Stimulated activated CD4-positive, alpha-beta T cell treated with anti-CD3 and anti-CD28 coated beads, Interleukin-1b, Interleukin-23, amount 100 ng/mL, for 48 hours (primary cell): Measurements from ENCODE around the gene ARAP1.
A peak's percentile ranks its signal among the peaks of the same experiment; 100 is the strongest.

Source experiments
- DNase-seq: peaks from one replicate; pipeline ENCODE4 v3.0.0-alpha.2; 2020

ARAP1 gene

GRCh38 chr11:72721689-72722049 lies 30.5 kb downstream of the ARAP1 start:
- DNase-seq: peak; percentile 19

- DNase-seq: no peak
Measured at GRCh38 chr11:72721276-72721675, 30.9 kb downstream of the ARAP1 start.

- DNase-seq: no peak
Measured at GRCh38 chr11:72720784-72721183, 31.4 kb downstream of the ARAP1 start.

GRCh38 chr11:72720047-72720446 lies 32.2 kb downstream of the ARAP1 start:
- DNase-seq: no peak

GRCh38 chr11:72719551-72719950 lies 32.7 kb downstream of the ARAP1 start:
- DNase-seq: no peak

DNA sequence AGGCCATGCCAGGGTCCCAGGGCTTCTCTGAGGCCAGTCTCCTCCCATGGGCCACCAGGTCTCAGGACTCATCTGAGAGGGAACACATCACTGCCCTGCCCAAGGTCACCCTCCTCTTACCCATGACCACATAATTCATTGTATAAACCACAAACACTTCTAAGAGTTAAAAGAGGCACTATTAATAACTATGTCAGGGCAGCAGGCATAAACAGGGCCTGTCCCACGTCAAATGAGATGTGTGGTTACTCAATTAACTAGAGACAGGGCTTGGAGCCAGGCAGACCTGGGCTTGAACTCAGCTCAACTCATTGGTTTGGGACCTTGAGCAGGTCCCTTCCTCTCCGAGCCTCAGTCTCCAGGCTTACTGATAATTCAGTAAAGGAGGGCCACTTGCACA lies 33.1 kb downstream of the ARAP1 start:
- DNase-seq: no peak

- no peak for DNase-seq
Measured at GRCh38 chr11:72718101-72718501, 34.1 kb downstream of the ARAP1 start.

DNA sequence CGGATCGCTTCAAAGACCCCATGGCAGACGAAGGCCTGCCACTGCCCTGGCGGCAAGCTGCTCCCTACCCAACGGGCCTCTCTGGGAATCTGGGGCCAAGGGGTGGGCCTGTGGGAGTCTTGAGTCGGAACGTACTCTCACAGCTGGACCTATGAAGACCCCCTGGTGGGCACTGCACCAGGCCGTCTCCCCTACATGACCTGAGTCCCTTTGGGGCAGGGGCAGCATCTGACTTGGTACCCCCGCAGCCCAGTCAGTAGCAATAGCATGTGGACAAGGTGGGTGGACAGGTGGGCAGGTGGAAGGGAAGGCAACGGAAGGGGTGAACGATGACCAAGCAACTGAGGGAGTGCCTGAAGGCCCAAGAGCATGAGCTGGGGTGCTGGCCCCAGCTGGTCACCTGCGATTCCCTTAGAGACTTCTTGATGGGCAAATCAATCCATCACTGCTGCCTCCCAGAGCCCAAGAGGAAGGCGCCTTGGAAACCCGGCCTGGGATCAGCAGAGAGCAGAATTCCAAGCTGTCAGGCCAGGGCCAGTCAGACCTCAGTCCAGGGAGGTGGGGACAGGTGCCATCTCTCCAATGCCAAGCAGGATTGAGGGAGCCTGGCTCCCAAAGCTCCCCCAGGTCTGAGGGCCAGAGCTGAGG lies 35.3 kb downstream of the ARAP1 start:
- no peak for DNase-seq

DNA sequence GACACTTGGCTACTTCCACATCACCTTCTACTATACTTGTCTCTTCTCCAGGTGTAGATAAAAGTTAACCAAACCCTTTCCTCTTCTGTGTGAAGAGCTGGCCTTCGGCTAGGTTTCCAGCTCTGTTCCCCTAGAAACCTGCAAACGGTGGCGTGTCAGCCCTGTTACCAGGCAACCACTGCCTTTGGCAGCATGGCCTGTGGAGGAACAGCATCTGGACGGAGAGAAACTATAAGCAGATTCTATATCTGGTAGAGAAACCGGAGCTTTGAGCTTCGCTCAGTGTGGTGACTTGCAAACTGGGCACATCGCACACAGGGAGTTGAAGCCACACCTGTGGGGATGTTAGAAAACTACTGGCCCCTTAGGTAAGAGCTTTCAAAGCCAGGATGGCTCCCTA lies 35.9 kb downstream of the ARAP1 start:
- no peak for DNase-seq

DNA sequence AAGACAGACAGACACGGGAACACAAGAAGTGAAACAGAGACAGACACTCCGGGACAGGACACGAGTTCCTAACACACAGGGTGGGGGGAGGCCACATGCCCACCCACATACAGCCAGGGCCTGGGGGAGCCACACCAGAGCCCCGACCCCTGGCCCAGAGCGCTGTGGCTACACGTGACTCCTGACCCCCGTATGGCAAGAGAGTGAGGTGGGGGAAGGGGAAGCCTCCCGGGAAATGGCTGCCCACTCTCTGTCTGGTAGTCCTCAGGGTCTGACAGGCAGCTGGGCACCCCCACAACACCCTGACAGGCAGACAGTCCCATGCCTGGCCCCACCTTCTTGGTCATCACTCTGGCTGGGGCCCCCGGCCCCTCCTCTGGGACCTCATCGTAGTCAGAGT lies 39.4 kb downstream of the ARAP1 start:
- no peak for DNase-seq

- no peak for DNase-seq
Measured at GRCh38 chr11:72712168-72712751, 39.9 kb downstream of the ARAP1 start.

DNA sequence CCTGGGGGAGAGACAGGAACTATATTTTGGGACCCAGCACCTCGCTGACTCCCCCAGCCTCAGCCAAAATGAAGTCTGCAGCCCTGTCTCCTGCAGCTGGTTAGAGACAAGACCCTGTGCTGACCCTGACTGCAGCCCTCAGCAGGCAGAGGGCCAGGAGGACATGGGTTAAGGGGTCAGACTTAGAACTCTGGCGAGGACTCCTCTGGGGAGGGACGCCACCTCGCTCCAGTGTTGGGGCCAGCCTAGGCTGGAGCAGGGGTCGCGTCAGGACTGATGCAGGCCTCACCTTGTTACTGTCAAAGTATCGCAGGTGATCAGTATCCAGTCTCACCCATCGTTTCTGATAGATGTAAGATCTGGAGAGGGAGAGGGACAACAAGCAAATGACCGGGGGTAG lies 41.1 kb downstream of the ARAP1 start:
- no peak for DNase-seq

DNA sequence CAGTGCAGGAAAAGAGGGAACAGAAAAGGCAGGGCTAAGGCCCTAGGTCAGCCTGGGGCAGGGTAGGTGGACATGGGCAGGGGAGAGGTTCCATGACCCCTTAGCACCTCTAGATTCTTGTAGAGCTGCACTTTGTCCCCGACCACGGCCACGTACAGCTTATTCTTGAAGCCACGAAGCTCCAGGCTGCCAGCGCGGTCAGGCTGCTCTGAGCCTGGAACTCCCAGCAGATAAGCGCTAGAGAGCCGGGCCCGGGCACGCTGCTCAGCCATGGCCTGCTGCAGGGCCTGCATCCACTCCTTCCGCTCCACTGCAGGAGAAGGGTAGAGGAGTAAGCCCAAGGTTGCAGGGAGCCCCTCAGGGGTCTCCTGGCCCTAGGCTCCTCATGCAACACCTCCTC lies 41.9 kb downstream of the ARAP1 start:
- DNase-seq: no peak

- DNase-seq: no peak
Measured at GRCh38 chr11:72709478-72710238, 42.5 kb downstream of the ARAP1 start.

- DNase-seq: no peak
Measured at GRCh38 chr11:72707032-72707431, 45.2 kb downstream of the ARAP1 start.

DNA sequence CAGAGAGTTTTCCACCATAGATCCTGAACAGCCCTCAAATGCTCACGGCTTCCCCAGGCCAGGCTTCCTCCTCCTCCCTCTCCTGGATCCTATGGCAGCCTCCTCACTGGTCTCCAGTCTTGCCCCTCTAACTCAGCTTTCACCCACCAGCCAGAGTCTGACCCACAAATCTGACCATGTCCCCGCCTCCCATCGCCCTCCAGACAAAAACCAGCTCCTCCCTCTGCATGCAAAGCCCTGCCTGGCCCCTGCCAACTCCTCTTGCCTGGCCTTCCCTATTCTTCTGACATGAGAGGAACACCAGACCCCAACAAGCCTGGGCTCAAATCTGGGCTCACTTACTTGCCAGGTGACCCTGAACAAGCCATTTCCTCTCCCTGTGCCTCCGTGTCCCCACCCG lies 45.6 kb downstream of the ARAP1 start:
- no peak for DNase-seq

GRCh38 chr11:72705442-72706365 lies 46.5 kb downstream of the ARAP1 start:
- no peak for DNase-seq

- no peak for DNase-seq
Measured at GRCh38 chr11:72704783-72705265, 47.4 kb downstream of the ARAP1 start.

DNA sequence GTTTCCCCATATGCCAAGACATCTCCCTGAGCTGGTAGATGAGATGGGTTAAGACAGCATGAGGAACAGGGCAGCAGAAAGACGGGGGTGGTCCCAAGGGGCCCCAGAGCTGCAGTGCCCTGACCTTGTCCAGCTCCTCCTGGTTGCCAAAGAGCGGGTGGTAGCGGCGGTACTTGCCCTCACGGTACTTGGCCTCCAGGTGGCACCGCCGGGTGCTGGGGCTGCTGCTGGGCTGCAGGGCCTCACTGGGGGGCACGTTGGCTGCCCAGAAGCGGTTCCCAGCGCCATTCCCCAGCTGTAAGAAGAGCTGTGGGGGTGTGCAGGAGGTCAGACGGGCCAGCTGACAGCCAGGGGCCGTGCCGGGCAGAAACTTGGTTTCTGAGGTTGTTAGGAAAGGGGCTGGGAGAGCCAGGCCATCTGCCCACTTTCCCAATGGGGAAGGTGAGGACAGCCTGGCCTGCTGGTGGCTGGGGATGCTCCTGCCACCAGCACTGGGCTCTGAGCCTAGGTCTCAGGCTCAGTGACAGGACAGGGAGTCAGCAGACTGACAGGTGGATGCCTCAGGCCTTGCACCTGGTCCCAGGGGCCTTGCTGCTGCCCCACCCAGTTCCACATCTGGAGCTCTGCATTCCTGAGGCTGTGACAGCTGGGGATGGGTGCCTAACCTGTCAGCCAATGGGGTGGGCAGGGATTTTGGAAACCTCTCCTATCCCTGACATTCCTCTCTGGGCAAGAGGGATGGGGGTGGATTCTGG lies 48.0 kb downstream of the ARAP1 start:
- no peak for DNase-seq

DNA sequence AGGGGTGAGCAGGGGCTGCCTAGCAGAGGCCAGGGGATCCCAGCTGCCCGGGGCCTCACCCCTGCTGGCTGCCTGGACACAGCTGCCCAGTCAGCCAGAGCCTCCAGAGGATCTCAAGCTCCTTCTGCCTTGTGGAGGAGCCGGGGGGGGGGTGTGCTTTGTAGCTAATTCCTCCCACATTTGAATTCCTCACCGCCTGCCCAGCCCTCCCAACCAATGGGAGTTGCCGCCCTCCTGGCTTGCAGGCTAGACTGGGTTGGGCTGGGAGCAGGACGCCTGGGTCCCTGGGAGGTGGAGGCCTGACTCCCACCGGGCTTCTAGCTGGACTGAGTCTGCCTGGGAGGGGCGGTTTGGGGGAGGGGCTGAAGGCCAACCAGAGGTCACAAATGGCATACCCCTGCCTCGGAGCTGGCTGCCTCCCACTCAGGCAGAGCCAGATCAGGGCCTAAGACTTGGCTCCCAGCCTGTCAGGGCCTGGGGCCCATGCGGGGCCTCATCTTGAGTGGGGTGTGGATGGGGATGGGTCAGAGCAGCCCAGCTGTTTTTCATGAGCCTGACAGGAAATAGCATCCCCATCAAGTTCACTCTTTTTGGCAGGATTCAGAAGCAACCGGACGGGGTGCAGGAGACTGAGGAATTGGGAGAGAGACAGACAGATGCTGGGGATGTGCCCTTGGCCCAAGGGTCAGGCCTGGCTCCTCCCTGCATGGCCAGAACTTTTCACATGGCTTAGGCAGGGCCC lies 48.8 kb downstream of the ARAP1 start:
- no peak for DNase-seq

GRCh38 chr11:72702577-72703241 lies 49.5 kb downstream of the ARAP1 start:
- no peak for DNase-seq
